Testis (tissue), 2 donors: ENCODE data around the gene CLIP1.

ENCODE experiments used
- CTCF ChIP-seq, 3 experiments: fragments of 450-650 bp in 2 of 3; fragments of 200-600 bp in 1 of 3; sonication (generic) in 1 of 3; IDR thresholded peaks; one replicate each; pipeline ENCODE4 v1.5.1; 2016 to 2019; ENCODE audit warnings: antibody characterized with exemption in 3 of 3, mild to moderate bottlenecking in 2 of 3, moderate library complexity in 1 of 3
- POLR2A ChIP-seq: fragments of 450-650 bp; IDR thresholded peaks from one replicate; pipeline ENCODE4 v1.6.1; 2017; ENCODE audit warnings: antibody characterized with exemption, mild to moderate bottlenecking, moderate library complexity

DNA sequence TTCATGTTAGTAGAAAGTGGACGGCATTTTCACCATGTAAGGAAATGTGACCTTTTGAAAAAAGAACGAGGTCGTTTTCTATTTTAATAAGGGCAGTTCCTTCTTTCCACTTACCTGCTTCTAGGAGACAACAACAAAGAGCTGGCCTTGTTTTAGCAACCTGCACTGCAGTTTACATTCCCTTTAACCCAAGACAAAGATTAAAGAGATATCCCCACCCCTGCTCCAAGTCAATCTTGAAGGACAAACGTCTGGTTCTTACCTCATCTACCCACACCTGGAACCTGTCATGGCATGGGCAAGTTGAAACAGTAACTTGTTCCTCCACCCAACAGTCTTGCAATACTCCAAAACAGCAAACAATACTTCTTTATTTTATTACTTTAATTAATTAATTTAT, 45.5 kb upstream of the CLIP1 start:
- no peak for TF ChIP-seq CTCF (IDR thresholded peaks at IDR 0.05)
- no peak for TF ChIP-seq POLR2A
